TTC549 (cell line): ENCODE results near the gene FAR2.
"Not testable (repeated sequence)": the region's sequence is repeated elsewhere in the genome, so short reads cannot be mapped to it uniquely, and the experiment has no call there.

Experiments
- FAIRE-seq: peaks from 2 replicates; lab custom pipeline; 2012; peaks lifted over from hg19 to GRCh38; lab: Jason Lieb, UNC

Gene FAR2

DNA sequence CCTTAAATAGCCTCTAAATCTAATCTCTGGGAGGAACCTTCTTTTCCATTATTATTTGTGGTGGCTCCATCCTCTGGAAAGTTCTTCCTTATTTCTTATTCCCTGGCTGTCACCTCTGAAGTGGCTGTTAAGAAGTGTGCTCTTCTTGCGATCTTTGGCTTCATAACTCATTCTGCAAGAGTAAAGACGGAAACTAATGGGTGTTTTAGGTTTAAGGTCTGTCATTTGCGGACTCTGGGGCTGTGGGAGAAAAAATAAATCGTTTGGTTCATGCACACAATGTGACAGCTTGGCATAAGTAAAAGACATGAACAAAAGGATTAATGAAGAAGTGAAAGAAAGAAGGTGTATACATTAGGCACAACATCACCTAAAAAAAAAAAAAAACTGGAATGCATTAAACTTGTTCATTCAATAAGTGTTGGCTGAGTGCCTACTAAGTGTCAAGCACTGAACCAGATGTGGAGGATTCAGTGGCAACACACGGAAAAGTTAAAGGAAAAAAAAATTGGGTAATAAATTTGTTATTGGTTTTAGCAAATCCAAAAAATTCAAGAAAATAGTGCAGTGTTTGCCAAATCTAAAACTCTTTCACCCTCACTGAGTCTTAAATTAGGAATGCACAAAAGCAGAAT is 132.4 kb downstream of the FAR2 start:
- FAIRE-seq = no peak

DNA sequence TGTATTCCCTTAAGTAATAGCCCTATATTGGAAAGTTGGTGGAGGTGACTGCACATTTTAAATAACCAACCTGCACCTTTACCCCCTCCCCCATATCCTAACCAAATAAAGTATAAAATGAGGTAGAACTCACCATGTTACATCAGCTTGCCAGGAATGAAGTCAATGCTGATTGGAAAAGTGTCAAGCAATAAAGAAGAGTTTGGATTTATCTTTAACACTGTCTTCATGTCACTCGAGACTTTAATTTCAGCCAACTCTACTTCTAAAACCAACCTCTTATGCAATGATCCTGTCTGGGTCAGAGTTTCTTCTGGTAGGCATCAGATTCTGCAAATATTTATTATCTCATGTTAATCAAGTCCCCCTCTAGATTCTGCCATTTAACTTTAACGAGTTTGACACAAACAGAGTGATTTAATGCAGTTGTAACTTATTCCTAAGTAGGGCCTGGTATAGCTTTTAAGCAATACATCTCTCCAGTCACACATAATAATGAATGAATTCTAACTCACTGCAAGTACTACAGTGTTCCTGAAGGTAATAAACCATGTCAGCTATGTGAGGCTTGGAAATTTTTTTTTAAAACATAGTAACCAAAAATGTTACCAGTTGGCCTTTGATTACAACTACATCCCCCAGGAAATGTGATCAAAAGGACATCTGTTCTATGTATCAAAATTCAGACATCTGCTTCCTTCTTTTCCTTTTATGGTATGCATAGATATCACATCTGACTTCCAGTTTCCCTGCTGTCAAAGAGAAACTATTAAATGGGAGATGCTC is 133.1 kb downstream of the FAR2 start:
- FAIRE-seq = no peak

DNA sequence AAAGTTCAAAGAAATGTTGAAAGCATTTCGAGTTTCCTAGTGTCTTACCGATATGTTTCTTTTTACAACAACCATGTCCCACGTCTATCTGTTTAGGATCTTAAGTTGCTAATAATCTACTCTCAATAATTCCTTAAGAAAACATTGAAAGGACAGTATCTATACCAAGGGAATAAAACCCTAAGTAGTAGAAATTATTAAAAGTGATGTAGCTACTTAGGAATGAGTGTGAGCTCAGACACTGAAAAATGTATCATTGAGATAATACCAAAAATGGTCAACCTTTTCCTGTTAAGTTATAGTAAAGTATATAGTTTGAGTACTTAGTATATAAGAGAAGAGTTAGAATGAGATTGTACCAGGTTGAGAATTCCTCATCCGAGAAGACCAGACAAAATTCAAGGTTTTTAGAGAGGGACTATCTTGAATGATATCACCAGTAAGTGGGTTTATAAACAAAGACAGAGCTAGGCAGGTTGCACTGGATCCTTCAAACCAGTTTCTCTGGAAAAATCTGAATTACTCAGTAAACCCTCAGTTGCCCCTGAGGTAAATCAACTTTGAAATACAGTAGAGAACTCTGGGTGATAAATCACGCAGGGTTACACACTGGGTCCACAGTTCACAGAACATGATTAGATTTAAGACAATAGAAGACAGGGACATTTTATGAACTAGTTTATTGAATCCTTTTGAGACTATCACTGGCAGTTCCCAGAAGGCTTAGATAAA is 135.1 kb downstream of the FAR2 start:
- FAIRE-seq = no peak

DNA sequence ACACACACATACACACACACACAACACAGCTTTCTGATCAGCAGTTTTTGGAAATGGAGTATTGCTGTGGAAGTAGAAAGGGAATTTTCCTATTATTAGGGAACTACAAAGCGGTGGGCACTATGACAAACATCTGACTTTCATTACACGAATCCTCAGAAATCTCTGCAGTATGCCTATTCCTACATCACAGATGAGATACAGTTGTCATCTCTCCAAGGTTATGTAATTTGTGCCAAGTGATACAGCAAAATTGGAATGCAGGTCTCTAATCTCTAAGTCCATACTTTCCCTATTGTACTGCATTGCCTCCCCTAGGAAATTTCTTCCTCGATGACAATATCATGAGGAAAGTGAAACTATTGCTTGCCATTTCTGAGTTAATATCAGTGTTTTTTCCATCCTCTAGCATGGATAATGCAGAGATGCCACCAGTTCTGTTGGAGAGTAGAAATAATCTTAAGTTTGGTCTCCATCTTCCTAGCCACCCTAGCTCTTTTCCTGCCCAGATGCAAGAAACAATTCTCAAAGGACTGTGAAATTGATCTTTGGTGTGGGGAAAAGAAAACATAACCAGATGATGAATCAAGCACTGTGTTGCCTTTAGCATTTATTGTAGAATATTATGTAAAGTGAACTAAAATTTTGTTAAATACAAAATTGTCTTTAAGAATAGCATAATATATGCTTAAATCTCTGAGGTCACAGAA is 137.2 kb downstream of the FAR2 start:
- no peak for FAIRE-seq

DNA sequence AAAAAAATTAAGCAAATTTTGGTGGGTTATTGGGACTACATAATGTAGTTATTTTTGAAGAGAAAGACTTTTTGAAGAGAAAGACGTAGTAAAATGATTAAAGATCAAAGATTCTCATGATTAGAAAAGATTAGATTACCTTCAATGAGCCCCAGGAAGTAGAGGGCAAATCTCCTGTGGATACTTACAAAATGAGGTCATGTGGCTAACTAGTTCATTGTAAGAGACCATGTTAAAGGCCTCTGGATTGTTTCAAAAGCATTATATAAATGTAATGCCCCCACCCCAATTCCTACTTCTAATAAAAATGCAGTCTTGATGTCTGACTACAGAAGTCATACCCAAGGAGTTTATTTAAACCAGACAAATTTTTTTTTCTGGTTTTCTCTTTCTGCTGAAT is 138.5 kb downstream of the FAR2 start:
- FAIRE-seq = no peak

DNA sequence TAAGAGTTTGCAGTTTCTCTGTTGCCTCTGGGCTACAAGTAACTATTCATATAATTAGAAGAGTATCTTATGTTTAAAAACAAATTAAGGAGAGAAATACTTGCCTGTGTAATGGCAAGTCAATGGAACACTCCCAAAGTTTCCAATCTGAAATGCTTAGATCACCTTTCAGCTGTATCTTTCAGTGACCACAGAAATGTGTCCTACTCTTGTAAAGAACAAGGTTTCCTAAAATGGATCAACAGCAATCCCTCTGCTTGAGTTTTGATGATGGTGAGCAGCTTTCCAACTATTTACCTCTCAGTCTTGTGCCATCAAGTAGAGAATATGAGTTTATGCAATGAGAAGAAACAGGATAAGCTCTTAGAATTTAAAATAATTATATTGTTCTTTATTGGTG is 139.0 kb downstream of the FAR2 start:
- no peak for FAIRE-seq

DNA sequence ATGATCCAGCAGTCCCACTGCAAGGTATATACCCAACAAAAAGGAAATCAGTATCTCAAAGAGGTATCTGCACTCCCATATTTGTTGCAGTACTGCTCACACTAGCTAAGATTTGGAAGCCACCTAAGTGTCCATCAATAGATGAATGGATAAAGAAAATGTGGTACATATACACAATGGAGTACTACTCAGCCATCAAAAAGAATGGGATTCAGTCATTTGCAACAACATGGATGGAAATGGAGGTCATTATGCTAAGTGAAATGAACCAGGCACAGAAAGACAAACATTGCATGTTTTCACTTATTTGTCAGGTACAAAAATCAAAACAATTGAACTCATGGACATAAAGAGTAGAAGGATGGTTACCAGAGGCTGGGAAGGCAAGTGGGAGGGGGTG is 141.4 kb downstream of the FAR2 start:
- FAIRE-seq = not testable (repeated sequence)

DNA sequence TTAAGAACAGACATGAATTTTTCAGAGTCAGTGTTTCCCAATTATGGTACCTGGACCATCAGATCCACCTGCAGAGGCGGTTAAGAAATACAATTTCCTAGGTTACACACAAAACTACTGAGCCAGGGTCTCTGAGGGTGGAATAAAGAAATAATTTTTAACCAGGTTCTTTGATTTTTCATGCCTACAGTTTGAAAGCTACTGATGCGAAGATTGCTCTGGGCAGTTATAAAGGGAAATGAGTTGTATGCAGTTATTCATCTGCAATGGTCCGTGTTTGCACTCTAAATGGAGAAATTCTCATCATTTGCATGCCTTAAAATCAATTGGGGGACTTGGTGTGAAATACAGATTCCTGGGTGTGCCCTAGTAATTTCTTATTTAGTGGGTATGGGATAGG is 142.1 kb downstream of the FAR2 start:
- FAIRE-seq = no peak

DNA sequence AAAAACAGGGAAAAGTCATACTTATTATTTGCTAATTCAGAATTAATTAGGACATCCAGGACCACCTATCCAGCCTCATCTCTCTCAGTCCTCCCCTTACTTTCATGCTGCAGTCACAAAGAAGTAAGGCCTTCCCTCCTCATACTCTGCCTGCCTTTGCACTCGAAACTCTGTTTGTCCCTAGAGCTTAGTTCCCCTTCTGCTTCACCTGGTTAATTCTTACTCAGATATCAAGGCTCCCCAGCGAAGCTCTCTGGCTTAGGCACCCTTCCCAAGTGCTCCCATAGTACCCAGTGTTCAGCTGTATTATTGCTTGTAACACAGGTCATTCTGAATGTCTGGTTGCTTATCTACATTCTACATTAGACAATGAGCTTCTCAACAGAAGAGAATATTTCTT is 150.6 kb downstream of the FAR2 start:
- no peak for FAIRE-seq

DNA sequence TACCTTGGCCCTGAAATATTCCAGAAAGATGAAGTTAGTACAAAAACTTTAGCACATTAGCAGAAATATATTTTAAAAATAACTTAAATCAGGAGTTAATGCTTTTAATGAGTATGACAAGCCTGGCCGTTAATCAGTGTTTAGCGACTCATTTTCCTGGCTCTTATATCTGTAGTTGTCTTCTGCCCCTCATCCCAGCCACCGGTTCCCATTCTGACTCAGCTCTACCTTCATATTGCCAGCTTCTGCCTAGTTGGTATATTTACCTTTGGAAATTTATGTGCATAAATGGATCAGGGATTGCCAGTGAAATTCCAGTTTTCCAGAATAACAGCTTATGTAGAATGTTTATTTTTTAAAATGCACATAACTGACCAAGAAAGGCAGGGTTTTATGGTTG is 152.0 kb downstream of the FAR2 start:
- no peak for FAIRE-seq

DNA sequence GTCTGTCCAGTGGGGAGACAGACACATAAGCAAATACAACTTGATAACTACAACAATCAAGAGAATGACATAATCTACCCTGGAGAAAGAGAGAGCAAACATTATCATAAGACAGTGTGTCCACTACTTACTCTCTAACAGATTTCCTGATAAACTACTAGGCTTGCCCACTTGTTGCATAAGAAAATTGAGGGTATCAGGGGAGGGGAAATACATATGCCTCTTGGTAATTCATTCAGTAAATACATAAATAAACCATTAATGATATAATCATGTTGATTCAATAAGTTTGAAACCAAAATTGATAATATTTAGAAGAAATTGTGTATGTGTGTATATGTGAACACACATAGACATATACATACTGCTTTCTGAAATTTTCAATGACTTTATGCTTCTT is 155.3 kb downstream of the FAR2 start:
- FAIRE-seq = no peak

DNA sequence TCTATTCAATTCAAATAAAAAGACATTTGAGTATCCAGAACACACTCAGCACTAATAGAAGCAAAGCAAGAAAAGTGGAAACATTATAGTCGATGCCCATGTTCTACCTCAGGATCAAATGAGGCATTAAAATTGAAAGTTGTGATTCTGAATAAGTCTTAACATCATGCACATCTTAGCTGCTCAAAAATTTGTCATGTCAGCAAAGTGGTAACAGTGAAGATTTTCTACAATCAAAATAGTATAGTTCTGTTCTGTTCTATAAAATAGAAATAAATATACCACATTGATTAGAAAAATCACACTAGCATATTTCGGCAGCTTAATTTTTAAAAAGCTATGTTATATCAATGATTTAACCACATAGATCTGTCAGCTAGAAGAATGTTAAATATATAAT is 157.2 kb downstream of the FAR2 start:
- no peak for FAIRE-seq

DNA sequence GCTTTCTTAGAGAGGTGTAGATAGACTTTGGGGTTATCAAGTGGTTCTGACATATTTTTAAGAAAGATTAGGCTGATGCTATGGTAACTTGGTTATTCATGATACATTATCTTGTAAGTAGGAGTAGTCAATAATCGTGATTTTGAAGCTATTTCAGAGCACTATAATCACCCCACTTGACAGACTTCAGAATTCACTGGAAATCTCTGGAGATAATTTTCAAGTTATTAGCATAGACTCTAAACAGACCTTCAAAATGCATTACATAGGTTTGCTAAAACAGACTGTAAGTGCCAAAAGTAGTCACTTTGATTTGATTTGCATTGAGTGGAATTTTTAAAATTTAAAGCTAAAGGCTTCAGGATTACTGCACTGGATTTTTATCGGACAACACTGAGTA is 157.6 kb downstream of the FAR2 start:
- no peak for FAIRE-seq

DNA sequence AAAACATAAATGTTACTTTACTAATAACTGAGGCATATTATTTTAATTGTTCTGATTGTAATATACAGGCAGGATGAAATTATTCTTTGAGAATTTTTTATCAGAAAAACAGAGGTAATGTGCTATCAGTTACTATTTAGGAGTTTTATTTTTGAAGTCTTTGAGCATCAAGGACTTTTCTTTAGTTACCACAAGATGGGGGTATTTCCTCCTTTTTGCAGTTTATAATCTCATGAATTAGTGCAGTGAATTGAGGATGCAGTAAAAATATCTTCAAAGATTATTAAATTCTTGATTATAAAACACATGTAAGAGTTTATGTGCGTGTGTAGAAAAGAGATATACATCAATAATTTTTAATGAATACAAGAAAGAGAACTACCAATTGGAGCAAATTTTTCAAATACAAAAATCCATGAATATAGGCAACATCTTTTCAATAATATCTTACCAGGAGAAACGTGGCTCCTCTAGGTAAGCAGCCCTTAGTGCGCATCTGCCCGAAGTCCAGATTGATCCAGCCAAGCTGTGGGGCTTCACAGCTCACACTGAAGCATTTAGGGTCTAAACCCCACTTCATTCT is 160.3 kb downstream of the FAR2 start:
- FAIRE-seq = peak; percentile 83

DNA sequence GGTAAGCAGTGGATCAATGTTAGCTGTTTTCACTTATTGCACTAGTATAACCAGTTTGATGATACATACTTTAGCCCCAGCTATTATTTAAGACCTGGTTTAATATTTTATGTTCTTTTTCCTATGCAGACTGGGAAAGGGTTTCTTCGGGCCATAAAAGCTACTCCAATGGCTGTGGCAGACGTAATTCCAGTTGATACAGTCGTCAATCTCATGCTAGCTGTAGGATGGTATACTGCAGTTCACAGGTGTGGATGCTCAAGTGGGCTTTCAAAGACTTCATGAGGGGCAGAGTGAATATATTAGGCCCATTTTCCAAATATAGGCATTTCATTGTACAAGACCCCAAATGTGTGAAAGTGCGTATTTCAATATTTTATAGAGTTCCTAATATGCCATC is 161.8 kb downstream of the FAR2 start:
- FAIRE-seq = no peak

DNA sequence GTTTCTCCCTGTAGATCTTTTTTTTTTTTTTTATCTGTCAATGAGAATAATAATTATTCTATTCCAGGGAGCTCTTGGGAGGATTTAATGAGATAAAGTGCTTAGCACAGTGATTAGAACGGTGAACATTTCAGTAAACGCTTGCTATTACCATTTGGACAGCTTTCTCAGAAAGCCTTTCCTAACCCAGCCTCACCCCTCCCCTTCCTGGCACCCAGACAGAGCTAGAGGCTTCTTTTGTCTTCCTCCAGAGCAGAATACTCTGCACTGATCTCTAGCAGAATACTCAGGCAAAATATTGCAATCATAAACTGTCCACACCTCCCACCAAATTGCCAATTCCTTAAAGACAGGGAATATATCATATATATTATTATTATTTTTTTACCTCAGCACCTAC is 165.3 kb downstream of the FAR2 start:
- no peak for FAIRE-seq

DNA sequence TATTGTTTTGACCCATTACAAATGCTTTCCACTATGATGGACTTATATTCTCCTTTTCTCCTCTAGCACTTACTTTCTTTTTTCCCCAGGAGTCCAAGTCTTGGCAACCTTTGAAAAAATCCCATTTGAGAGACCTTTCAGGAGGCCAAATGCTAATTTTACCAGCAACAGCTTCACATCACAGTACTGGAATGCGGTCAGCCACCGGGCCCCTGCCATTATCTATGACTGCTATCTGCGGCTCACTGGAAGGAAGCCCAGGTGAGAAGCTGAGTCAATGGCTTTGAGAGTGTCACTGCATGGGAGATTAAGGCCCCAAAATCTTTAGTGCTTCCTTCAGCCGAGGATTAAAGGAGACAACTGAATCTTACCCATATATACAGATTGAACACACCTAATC is 167.7 kb downstream of the FAR2 start:
- FAIRE-seq = no peak

DNA sequence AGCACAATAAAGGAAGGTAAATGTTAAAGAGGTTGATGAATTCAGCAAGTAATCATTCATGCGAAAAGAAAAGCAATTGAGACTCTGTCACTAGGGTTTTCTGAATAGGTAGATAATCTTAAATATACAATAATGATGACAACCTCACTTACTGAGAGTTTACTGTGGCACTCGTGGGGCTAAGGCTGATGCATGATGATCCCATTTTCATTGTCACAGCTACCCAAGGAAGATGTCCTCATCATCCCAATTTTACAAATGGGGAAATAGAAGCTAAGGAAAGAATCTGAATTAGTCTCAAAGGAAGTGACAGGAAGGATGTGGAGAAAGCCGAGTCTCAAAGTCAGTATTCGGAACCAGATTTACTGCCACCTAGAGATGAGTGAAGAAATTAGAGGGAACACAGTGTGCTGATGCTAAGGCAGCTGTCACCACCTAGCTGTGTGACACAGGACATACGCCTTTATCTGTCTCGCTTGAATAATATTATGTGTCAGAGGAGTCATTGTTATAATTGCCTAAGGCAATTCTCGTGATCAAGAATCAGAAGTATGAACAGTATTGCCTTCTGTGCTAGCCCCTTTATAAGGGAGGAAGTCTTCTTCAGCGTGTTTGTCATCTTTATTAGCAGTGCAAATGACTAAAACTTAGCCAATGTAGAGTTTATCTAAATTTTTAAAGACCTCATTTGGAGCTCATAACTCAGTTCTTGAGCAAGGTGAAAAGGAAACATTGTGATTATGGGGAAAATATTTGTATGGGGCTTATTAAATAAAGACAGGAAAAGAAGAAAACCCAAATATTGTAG is 168.7 kb downstream of the FAR2 start:
- FAIRE-seq = no peak

DNA sequence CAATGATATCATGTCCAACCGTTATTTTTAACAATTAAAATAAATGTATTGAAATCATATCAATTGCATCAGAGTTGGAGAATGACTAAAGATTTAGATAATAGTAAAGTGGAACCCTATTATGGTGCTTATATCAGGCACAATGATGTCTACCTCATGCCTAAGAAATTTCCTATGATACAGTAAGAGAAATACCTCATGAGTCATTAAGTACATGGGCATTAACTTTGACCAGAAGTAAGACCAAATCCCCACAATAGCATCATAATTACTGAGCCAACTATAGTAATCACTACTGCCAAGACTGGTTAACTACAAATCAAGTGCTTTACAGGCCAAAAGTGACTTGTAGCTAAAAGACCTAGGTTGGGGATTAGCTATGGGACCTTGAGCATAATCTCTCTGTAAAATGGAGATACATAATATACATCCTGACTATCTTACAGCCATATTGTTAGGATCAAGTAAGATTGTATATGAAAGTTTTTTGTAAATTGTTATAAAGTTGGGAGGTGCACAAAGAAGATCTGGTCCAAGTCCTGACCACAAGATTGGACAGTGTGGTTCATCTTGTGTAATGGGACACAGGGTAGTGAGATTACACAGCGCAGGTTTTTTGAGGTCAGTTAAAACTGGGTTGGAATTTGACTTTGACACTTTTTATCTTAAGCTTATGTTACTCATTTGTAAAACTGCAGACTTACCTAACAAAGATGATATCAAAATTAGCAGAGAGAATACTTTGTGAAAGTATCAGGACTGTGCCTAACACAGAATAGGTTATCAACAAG is 171.4 kb downstream of the FAR2 start:
- no peak for FAIRE-seq

DNA sequence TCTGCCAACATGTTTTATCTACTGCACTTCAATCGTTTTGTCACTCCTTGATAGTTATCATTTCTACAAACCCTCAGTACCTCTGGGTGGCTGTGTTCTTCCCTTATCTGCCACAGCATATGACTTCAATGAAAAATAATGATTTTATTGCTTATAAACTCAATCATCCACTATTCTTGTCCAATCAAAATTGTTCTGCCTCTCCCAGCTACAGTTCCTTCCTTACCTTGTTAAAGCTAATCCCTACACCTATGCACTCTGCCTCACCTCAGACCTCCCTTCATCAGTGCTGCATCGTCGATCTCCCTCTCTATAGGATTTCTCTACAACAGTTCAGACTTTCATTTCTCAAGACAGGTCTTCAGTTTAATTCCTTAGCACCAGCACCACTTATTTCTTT is 173.1 kb downstream of the FAR2 start:
- FAIRE-seq = no peak

DNA sequence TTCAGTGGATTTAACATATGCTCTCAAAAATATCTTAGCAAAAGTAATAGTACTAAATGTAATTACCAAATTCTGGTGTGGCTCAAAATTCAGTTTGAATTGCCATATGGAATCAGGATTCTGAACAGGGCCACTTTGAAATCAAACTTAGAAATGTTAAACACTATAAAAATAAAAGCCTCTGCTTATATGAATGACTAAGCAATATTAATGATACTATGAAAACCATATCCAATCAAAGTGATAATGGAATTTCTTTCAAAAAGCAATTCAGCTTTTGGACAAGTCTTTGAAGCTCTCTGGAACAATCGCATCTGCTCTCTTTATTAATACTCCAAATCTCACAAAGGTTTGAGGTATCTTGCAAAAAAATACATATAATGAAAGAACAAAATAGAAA is 180.3 kb downstream of the FAR2 start:
- no peak for FAIRE-seq
